Dermis blood vessel endothelial cell (primary cell): ENCODE data around the gene ANXA6. TPM values are rescaled to one million over a fixed set of nuclear protein-coding genes. Genes with fewer than 3 reads are reported as not detected.

Experiments
- DNase-seq: peaks from one replicate; pipeline ENCODE4 v3.0.0; 2010
- total RNA-seq: library from RNA; depleted of rRNA; stranded (reverse); fragments of >200 nt; gene quantifications from 2 replicates; pipeline ENCODE4 v1.2.3, GENCODE V29; 2014

The ANXA6 gene
- total RNA-seq, 1 donor from 2014 or later = 211 TPM

DNA sequence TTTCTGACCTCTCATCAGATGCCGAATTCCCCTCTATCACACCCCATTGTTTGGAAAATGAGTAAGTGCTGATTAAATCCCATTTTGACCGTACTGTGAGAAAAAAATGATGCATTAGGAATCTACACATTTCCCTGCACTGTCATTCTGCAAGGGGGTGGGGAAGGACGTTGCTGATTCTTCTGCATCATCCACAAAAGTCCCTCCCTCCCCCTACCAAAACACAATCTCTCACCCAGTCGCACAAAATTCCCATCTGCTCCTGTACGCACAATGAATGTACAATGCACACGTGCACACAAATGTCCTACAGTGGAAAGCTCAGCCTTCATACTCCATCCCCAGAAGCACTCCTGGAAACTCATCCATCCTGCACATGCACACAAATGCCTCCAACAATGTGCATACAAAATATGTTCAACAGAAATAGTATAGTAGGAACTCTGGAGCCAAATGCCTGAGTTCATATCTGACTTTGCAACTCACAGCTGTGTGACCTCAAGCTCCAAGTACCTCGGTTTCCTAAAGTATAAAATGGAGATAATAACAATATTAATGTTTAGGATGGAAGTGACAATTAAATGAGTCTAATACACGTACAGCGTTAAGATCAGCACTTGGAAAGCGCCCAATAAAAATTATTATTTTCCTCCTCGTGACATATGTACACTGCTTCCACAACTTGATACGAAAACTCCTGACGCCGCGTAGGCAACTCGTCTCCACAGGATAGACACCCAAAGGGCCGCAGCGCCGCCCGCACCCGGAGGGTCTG is 77.6 kb downstream of the ANXA6 start:
- DNase-seq = peak; percentile 72

GRCh38 chr5:151078490-151079262 is 78.9 kb downstream of the ANXA6 start:
- no peak for DNase-seq

GRCh38 chr5:151077967-151078366 is 79.6 kb downstream of the ANXA6 start:
- no peak for DNase-seq

- no peak for DNase-seq
Observed at GRCh38 chr5:151077419-151077818, 80.2 kb downstream of the ANXA6 start.

GRCh38 chr5:151076616-151077015 is 81.0 kb downstream of the ANXA6 start:
- DNase-seq = no peak

- no peak for DNase-seq
Observed at GRCh38 chr5:151075698-151076331, 81.8 kb downstream of the ANXA6 start.

- no peak for DNase-seq
Observed at GRCh38 chr5:151074557-151074956, 83.0 kb downstream of the ANXA6 start.

DNA sequence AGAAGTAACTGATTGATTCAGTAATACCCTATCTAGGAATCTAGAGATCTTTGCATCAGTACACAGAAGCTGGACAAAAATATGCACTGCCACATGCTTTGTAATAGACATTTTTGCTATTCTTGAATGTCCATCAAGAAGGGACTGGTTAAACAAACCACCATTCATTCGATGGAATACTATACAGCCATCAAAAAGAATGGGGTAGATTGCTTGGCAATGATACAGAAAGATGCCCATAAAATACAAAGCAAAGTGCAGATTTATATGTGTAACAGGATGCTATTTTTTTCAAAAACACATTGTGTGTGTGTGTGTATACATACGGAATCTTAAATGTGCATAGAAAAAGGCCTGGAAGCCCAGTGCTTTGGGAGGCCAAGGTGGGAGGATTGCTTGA is 84.3 kb downstream of the ANXA6 start:
- DNase-seq = no peak

- peak; percentile 59 for DNase-seq
Observed at GRCh38 chr5:151072630-151073025, 85.0 kb downstream of the ANXA6 start.

DNA sequence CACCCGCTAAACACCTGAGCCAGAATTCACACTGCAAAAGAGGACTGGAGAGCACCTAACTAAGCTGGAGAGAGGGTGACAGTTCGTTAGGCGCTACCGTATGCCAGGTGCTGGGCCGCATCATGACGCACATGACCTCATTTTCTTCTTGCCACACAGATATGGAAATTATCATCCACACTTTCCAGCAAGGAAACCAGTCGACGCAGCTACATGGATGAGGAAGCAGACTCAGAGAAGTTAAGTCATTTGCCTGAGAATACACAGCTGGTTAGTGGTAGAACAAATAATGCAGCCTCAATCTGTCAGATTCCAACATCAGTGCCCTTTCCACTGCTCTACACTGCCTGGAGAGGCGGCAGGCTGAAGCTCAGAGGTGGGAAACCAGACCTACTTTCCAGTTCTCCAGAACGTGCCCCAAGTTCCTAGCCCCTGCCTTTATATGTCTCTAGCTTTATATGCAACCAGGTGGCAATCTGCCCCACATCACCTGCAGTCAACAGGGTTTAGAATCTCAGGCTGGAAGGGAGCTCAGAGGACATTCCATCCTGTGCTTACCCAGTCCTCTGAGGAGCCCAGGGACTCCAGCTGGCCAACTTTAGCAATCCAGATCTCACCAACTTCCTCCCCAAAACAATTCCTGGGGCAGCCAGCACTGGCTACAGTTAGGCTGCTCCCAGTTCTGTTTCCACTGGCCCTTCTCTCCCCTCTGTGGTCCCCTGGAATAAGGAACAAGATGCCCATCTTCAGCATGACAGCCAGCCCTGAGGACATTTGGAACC is 85.5 kb downstream of the ANXA6 start:
- DNase-seq = no peak

GRCh38 chr5:151071021-151071420 is 86.6 kb downstream of the ANXA6 start:
- no peak for DNase-seq

GRCh38 chr5:151070449-151070848 is 87.1 kb downstream of the ANXA6 start:
- DNase-seq = no peak

- DNase-seq = no peak
Observed at GRCh38 chr5:151068433-151069197, 89.0 kb downstream of the ANXA6 start.

DNA sequence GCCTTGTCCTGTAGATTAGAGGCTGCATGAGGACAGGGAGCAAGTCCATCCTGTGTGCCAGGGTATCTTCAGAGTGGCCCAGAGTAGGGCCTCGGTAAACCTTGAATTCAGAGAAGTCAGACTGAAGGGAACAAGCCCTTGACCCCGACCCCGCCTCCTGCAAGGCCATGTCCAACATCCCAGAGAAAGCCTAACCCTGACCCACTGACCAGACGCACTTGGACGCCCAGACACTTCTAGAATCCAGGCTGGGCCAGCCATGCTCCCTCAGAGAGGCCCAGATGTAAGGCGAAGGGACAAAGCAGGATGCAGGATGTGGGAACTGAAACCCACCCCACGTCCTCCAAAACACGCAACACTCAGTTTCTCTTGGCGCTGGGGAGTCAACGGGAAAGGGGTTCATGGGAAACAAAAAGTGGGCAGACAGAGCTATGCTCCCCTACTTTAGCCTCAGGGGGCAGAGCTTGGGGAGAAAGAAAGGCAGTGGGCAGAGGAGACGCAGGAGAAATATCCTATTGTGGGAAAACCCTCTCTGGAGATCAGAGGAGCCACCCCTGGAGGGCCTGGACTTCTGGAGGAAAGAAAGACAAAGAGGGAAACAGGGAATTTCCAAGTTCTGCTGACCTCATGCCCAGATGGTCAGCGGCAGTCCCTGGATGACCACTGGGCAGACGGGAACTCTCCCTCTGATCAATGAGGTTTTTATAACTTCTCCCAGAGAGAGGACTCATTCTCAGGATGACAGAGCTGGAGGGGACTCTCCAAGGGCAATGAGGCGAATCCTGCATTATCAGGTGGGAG is 89.7 kb downstream of the ANXA6 start:
- DNase-seq = peak; percentile 56

- no peak for DNase-seq
Observed at GRCh38 chr5:151066920-151067319, 90.7 kb downstream of the ANXA6 start.

DNA sequence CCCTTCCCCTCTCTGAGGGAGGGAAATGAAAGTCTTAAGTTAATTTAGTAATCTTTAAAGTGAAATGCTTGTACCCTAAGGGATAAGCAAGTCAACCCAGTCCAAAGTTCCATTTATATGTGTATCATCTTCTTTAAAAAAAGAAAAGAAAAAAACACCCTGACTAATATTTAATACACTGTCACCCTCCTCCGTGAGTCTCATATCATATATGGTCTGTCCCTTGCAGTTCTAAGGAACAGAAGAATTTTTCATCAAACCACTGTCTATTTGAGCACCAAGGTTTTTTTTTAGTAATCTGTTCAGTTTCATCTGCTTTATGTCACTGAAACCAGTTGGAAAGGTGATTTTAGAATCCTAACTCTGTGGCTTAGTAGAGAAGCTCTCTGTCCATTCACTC is 92.0 kb downstream of the ANXA6 start:
- no peak for DNase-seq

DNA sequence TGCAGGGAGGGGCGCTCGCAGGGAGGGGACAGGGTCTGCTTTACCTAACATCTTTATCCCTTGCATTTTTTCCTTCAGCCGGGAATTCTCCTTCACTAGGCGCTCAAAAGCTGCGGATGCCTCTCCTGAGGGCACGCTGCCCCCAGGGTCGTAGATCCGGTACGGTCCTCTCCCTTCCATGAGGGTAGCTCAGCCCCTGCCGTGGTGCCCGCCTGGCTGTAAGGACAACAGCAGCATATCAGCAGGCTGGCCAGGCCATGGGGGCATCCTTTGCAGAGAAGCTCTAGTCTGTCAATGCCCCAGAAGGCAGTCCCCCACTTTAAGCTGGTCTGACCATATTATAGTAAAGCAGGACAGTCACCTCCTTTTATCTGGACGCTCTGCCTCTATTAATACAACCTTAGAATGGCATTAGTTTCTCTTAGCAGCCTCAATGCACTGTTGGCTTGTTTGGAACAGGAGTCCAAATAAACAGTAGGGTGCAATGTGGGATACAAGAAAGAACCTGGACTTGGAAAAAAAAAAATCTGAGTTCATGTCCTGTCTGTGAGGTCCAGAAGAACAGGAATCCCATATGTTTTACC is 92.6 kb downstream of the ANXA6 start:
- no peak for DNase-seq

GRCh38 chr5:151063142-151063989 is 94.2 kb downstream of the ANXA6 start:
- DNase-seq = peak; percentile 81

GRCh38 chr5:151062405-151063141 is 95.0 kb downstream of the ANXA6 start:
- DNase-seq = no peak
